Liver (tissue), 9 donors: ENCODE data around the gene MRPL9. TPM values are rescaled to one million over a fixed set of nuclear protein-coding genes. Genes with fewer than 3 reads are reported as not detected.

Experiments used
- DNase-seq: peaks from one replicate; pipeline ENCODE4 v3.0.0-alpha.2; 2017; ENCODE audit warnings: low spot score
- H3K27ac ChIP-seq, 2 donors: one replicate each; pipeline ENCODE4 v1.7.0; 2013; ENCODE audit warnings: inconsistent platforms in 2 of 2, low read length in 2 of 2, control low read depth in 1 of 2, low read depth in 1 of 2, mild to moderate bottlenecking in 1 of 2
- H3K27me3 ChIP-seq, 4 donors: one replicate each; pipeline versions ENCODE4 v1.6.1 to v1.7.0; 2013; ENCODE audit warnings: low read length in 3 of 4, inconsistent platforms in 1 of 4, mild to moderate bottlenecking in 1 of 4, moderate library complexity in 1 of 4; ENCODE audit not compliant: control insufficient read depth in 4 of 4, insufficient read depth in 4 of 4
- H3K36me3 ChIP-seq, 4 donors: one replicate each; pipeline versions ENCODE4 v1.6.1 to v1.7.0; 2013; ENCODE audit warnings: low read length in 3 of 4, mild to moderate bottlenecking in 3 of 4, low read depth in 1 of 4, moderate library complexity in 1 of 4; ENCODE audit not compliant: control insufficient read depth in 4 of 4, insufficient read depth in 3 of 4
- H3K4me1 ChIP-seq, 4 donors: one replicate each; pipeline versions ENCODE4 v1.6.1 to v1.7.0; 2013; ENCODE audit warnings: low read length in 3 of 4, mild to moderate bottlenecking in 3 of 4, moderate library complexity in 1 of 4; ENCODE audit not compliant: control insufficient read depth in 4 of 4, insufficient read depth in 4 of 4
- H3K4me3 ChIP-seq, 3 donors: one replicate each; pipeline versions ENCODE4 v1.6.1 to v1.7.0; 2013; ENCODE audit warnings: low read length in 3 of 3, control low read depth in 1 of 3, low read depth in 1 of 3, mild to moderate bottlenecking in 1 of 3
- H3K9ac ChIP-seq, 2 donors: one replicate each; pipeline ENCODE4 v1.7.0; 2013; ENCODE audit warnings: low read length in 2 of 2, mild to moderate bottlenecking in 2 of 2, moderate library complexity in 2 of 2, control low read depth in 1 of 2, low read depth in 1 of 2
- H3K9me3 ChIP-seq, 4 donors: one replicate each; pipeline versions ENCODE4 v1.6.1 to v1.7.0; 2013; ENCODE audit warnings: low read length in 3 of 4; ENCODE audit not compliant: control insufficient read depth in 4 of 4
- ATF3 ChIP-seq: IDR thresholded peaks from 2 replicates; pipeline ENCODE4 v1.6.1; 2016; ENCODE audit warnings: antibody characterized with exemption
- FOXA1 ChIP-seq: IDR thresholded peaks from 2 replicates; pipeline ENCODE4 v1.6.1; 2016; ENCODE audit warnings: antibody characterized with exemption
- FOXA2 ChIP-seq: IDR thresholded peaks from 2 replicates; pipeline ENCODE4 v1.6.1; 2016; ENCODE audit warnings: antibody characterized with exemption
- GABPA ChIP-seq, 2 donors: IDR thresholded peaks in 1 of 2; conservative IDR thresholded peaks in 1 of 2; 2 replicates each; pipeline ENCODE4 v1.6.1; 2016; ENCODE audit warnings: antibody characterized with exemption in 2 of 2, mild to moderate bottlenecking in 1 of 2, moderate library complexity in 1 of 2
- HNF4G ChIP-seq: IDR thresholded peaks from 2 replicates; pipeline ENCODE4 v1.6.1; 2016; ENCODE audit warnings: antibody characterized with exemption
- NR2F2 ChIP-seq: IDR thresholded peaks from 2 replicates; pipeline ENCODE4 v1.6.1; 2016; ENCODE audit warnings: antibody characterized with exemption
- RAD21 ChIP-seq, 2 donors: IDR thresholded peaks; 2 replicates each; pipeline ENCODE4 v1.6.1; 2016; ENCODE audit warnings: antibody characterized with exemption in 2 of 2, mild to moderate bottlenecking in 2 of 2
- RXRA ChIP-seq, 2 donors: IDR thresholded peaks; 2 replicates each; pipeline ENCODE4 v1.6.1; 2017 to 2018; ENCODE audit warnings: antibody characterized with exemption in 2 of 2, mild to moderate bottlenecking in 1 of 2
- SP1 ChIP-seq: IDR thresholded peaks from 2 replicates; pipeline ENCODE4 v1.6.1; 2018; ENCODE audit warnings: antibody characterized with exemption, mild to moderate bottlenecking
- TAF1 ChIP-seq: conservative IDR thresholded peaks from 2 replicates; pipeline ENCODE4 v1.6.1; 2016; ENCODE audit warnings: antibody characterized with exemption, mild to moderate bottlenecking
- WGBS: extraction: QIAGEN DNeasy Blood & Tissue Kit; methylation state at CpG from one replicate; pipeline ENCODE4 v1.1.7; 2013; 5-methylcytosine and 5-hydroxymethylcytosine counted together
- polyA plus RNA-seq, 2 donors: library from polyadenylated mRNA; stranded (reverse) in 1 of 2; unstranded in 1 of 2; fragments of 200-250 nt in 1 of 2; fragments of >200 nt in 1 of 2; fragmentation: Nextera tagmentation in 1 of 2; extraction: Ambion mirVana in 1 of 2; gene quantifications; one replicate each; pipeline versions ENCODE4 v1.2.1 to v1.2.3, GENCODE V29; 2013 to 2015
- total RNA-seq, 2 donors: library from RNA; depleted of rRNA; stranded (reverse); fragments of >200 nt; gene quantifications; one replicate each; pipeline ENCODE4 v1.2.3, GENCODE V29; 2014
- TF ChIP-seq, protein P1 (sequence below): fragments of 150-350 bp; IDR thresholded peaks from 2 replicates; pipeline ENCODE4 v1.5.1; 2017; ENCODE audit warnings: improper control_type of control experiment, low read depth, low read length; ENCODE audit not compliant: missing input control
- TF ChIP-seq, protein P2 (sequence below): IDR thresholded peaks from 2 replicates; pipeline ENCODE4 v1.6.1; 2016; ENCODE audit warnings: antibody characterized with exemption, mild to moderate bottlenecking
- TF ChIP-seq, protein P3 (sequence below): IDR thresholded peaks from 2 replicates; pipeline ENCODE4 v1.6.1; 2016; ENCODE audit warnings: antibody characterized with exemption
- donor health status: healthy.
- donor health status: healthy.
- donor health status: healthy.
- donor health status: healthy.
- donor health status: healthy.

Gene MRPL9
- total and polyA plus RNA-seq, 4 donors: 22.5 to 43.5 (median 31.6) TPM

- TF ChIP-seq FOXA1: no peak
- no peak for TF ChIP-seq RXRA (IDR thresholded peaks at IDR 0.05)
- TF ChIP-seq NR2F2: no peak
Measured at GRCh38 chr1:151805066-151805820, 41.9 kb upstream of the MRPL9 start, which contains the start of gene LINGO4 (continued).

GRCh38 chr1:151803915-151804314, 40.6 kb upstream of the MRPL9 start:
- no peak overlapping the region for H3K4me3 ChIP-seq
- H3K9me3 ChIP-seq: no peaks in the 10 kb centered on the region
- peaks cover 0 to 21% (median 15%) of the 10 kb centered on the region in 4 donors for H3K36me3 ChIP-seq
- TF ChIP-seq TAF1 (no peak), HNF4G (no peak), RAD21 (IDR thresholded peaks at IDR 0.05) (no peak), FOXA1 (no peak)
- H3K4me1 ChIP-seq: no peaks in the 10 kb centered on the region
- 96% methylated on average over 3 of the region's 3 CpGs for WGBS
- no peaks in the 10 kb centered on the region for H3K27me3 ChIP-seq
- no peak overlapping the region for H3K27ac ChIP-seq
- H3K9ac ChIP-seq: no peak overlapping the region
- no peak for DNase-seq

DNA sequence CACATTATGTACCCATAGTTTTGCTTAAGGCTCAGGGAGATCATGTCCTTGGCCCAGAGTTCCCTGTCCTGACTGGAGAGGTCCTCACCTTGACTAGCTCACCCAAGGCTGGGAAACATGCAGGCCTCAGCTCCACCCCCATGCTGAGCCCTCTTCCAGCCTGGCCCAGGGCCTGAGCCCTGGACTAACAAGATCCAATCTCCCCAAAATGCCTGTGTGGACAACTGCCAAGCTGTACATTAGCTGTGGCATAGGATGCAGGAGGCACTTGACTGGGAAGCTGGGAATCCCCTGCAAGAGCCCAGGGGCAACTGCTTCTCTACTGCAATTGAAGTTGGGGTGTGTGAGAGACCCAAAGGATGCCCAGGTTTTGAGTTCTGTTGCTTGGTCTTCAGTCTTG, 39.9 kb upstream of the MRPL9 start:
- no peak for DNase-seq
- Histone ChIP-seq H3K27me3 (no peaks in the 10 kb centered on the region), H3K4me1 (no peaks in the 10 kb centered on the region), H3K4me3 (no peak overlapping the region), H3K36me3 (peaks cover 0 to 15% (median 11%) of the 10 kb centered on the region in 4 donors), H3K9ac (no peak overlapping the region), H3K27ac (no peak overlapping the region), H3K9me3 (no peaks in the 10 kb centered on the region)
- no peak for TF ChIP-seq TAF1
- TF ChIP-seq, protein P1, sequence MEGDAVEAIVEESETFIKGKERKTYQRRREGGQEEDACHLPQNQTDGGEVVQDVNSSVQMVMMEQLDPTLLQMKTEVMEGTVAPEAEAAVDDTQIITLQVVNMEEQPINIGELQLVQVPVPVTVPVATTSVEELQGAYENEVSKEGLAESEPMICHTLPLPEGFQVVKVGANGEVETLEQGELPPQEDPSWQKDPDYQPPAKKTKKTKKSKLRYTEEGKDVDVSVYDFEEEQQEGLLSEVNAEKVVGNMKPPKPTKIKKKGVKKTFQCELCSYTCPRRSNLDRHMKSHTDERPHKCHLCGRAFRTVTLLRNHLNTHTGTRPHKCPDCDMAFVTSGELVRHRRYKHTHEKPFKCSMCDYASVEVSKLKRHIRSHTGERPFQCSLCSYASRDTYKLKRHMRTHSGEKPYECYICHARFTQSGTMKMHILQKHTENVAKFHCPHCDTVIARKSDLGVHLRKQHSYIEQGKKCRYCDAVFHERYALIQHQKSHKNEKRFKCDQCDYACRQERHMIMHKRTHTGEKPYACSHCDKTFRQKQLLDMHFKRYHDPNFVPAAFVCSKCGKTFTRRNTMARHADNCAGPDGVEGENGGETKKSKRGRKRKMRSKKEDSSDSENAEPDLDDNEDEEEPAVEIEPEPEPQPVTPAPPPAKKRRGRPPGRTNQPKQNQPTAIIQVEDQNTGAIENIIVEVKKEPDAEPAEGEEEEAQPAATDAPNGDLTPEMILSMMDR: no peak
- no peak for TF ChIP-seq NR2F2
- no peak for TF ChIP-seq ATF3
- TF ChIP-seq, protein P2, sequence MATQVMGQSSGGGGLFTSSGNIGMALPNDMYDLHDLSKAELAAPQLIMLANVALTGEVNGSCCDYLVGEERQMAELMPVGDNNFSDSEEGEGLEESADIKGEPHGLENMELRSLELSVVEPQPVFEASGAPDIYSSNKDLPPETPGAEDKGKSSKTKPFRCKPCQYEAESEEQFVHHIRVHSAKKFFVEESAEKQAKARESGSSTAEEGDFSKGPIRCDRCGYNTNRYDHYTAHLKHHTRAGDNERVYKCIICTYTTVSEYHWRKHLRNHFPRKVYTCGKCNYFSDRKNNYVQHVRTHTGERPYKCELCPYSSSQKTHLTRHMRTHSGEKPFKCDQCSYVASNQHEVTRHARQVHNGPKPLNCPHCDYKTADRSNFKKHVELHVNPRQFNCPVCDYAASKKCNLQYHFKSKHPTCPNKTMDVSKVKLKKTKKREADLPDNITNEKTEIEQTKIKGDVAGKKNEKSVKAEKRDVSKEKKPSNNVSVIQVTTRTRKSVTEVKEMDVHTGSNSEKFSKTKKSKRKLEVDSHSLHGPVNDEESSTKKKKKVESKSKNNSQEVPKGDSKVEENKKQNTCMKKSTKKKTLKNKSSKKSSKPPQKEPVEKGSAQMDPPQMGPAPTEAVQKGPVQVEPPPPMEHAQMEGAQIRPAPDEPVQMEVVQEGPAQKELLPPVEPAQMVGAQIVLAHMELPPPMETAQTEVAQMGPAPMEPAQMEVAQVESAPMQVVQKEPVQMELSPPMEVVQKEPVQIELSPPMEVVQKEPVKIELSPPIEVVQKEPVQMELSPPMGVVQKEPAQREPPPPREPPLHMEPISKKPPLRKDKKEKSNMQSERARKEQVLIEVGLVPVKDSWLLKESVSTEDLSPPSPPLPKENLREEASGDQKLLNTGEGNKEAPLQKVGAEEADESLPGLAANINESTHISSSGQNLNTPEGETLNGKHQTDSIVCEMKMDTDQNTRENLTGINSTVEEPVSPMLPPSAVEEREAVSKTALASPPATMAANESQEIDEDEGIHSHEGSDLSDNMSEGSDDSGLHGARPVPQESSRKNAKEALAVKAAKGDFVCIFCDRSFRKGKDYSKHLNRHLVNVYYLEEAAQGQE: no peak
- no peak for TF ChIP-seq RXRA (IDR thresholded peaks at IDR 0.05)
- TF ChIP-seq, protein P3, sequence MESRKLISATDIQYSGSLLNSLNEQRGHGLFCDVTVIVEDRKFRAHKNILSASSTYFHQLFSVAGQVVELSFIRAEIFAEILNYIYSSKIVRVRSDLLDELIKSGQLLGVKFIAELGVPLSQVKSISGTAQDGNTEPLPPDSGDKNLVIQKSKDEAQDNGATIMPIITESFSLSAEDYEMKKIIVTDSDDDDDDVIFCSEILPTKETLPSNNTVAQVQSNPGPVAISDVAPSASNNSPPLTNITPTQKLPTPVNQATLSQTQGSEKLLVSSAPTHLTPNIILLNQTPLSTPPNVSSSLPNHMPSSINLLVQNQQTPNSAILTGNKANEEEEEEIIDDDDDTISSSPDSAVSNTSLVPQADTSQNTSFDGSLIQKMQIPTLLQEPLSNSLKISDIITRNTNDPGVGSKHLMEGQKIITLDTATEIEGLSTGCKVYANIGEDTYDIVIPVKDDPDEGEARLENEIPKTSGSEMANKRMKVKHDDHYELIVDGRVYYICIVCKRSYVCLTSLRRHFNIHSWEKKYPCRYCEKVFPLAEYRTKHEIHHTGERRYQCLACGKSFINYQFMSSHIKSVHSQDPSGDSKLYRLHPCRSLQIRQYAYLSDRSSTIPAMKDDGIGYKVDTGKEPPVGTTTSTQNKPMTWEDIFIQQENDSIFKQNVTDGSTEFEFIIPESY: no peak
- TF ChIP-seq HNF4G: no peak
- no peak for TF ChIP-seq FOXA2
- no peak for TF ChIP-seq RAD21 (IDR thresholded peaks at IDR 0.05)
- TF ChIP-seq GABPA (IDR thresholded peaks at IDR 0.05 in 1 of 2, conservative IDR thresholded peaks at IDR 0.05 in 1 of 2): no peak
- no peak for TF ChIP-seq SP1
